ENCODE measurements around the gene TMEM239.

The TMEM239 gene

DNA sequence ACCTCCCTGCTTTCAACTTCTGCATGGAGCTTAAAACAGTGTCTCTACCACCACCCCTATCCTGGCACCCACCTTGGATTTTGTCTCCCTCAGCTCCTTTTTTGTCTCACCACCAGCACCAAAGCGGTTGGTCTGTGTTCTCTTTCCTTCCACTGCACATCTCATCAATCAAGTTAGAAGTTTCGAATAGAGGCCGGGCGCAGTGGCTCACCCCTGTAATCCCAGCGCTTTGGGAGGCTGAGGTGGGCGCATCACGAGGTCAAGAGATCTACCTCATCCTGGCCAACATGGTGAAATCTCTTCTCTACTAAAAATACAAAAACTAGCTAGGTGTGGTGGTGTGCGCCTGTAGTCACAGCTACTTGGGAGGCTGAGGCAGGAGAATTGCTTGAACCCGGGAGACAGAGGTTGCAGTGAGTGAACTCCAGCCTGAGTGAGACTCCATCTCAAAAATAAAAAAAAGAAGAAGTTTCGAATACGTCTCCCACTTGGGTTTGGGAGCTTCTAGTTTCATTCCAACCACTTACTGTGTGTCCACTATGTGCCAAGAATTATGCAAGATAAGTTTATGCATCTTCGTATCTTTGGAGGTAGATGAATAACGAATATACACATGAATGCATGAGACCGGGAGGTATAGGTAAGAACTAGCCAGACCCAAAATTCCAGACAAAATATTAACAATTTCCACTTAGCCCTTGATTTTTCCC lies 18.4 kb downstream of the TMEM239 start:
- no peak for DNase-seq (ENCODE audit: extremely low spot score)
- ChIA-PET POLR2A (no interaction called here), CTCF (interaction anchor here (0.6 to 1.6 kb wide), 2 partner anchors 18 to 482 kb away, joined by 3 read pairs; partner anchors contain the start of gene TMEM239)
- TF ChIP-seq, protein P1, sequence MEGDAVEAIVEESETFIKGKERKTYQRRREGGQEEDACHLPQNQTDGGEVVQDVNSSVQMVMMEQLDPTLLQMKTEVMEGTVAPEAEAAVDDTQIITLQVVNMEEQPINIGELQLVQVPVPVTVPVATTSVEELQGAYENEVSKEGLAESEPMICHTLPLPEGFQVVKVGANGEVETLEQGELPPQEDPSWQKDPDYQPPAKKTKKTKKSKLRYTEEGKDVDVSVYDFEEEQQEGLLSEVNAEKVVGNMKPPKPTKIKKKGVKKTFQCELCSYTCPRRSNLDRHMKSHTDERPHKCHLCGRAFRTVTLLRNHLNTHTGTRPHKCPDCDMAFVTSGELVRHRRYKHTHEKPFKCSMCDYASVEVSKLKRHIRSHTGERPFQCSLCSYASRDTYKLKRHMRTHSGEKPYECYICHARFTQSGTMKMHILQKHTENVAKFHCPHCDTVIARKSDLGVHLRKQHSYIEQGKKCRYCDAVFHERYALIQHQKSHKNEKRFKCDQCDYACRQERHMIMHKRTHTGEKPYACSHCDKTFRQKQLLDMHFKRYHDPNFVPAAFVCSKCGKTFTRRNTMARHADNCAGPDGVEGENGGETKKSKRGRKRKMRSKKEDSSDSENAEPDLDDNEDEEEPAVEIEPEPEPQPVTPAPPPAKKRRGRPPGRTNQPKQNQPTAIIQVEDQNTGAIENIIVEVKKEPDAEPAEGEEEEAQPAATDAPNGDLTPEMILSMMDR (IDR thresholded peaks at IDR 0.05; ENCODE audit: control extremely low read depth, extremely low read depth, low read depth, missing control alignments), result no peak

DNA sequence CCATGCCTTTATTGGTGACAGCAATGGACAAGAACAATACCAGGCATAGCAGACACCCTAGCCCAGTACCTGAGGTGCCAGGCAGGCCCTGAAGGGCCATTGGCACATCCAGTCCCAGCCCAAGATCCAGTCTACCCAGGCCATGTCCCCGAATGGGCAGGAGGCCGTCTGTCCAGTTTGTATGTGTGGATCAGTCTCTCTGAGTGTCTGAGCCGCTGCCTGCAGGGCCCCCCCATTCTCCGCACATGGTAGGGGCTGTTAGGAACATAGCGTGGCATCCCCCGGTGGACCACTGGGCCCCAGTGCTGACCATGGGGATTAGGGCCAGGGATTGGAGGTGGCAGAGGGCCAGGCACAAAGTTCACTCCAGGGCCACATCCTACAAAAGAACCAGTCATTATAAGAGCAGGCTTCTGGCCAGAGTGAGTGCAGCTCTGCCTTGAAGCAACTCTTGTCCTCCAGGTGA lies 19.2 kb downstream of the TMEM239 start:
- POLR2A ChIA-PET, result no interaction called here
- TF ChIP-seq, protein P1 (IDR thresholded peaks at IDR 0.05; ENCODE audit: control extremely low read depth, extremely low read depth, low read depth, missing control alignments), result no peak
- CTCF ChIA-PET, result no interaction called here
- DNase-seq (ENCODE audit: extremely low spot score), result no peak

DNA sequence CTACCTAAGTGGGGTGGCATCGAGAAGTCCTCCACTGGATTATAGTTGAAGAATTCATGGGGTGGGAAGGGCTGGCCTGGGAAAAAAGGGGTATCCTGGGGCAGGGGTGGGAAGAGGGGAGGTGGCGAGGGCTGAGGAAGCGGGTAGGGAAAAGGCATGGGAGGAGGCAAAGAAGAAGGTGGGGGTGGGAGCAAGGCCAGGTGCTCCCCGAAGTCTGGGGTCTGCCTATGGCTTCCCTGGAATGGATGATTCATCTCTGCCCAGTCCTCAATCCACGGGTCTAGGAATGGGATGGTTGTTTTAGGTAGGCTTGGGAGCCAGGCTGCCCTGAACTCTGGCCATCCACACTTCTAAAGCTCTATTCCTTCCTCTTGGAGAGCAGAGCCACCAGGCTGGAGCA lies 19.9 kb downstream of the TMEM239 start:
- POLR2A ChIA-PET, result no interaction called here
- DNase-seq (ENCODE audit: extremely low spot score), result no peak
- CTCF ChIA-PET, result interaction anchor here (1.0 kb wide), 1 partner anchor 16 kb away, joined by 4 read pairs; no protein-coding TSS in a partner anchor
- TF ChIP-seq, protein P1 (IDR thresholded peaks at IDR 0.05; ENCODE audit: control extremely low read depth, extremely low read depth, low read depth, missing control alignments), result no peak

DNA sequence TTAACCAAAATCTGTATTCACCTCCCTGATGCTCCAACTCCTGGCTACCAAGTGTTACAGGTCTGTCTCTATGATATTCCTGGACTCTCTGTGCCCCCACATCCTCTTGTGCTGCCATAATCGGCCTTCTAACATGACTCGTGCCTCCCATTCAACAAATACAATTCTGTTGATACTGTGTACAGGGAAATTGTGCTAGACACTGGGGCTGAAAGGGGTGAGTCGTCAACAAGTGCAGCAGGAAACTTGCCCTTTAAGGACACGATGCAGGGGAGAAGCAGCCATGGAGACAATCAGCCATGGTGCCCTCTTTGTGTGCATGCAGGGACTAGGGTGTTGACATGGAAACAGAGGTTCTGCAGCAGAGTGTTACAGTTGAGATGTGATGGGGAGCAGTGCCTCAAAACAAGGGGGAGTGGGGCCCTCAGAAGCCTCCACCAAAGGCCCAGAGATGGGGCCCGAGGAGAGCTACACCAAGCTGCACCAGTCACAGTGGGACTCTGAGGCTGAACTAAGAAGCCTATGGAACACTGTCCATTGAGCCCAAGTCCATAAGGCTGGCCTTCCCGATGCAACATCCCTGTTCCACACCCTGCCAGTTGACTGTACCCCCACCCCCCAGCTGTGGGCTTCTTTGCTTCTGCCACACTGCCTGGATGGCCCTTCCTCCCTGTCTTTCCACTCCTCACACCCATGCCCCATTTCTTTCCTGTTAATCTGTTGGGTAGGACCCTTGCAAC lies 21.2 kb downstream of the TMEM239 start:
- POLR2A ChIA-PET, result no interaction called here
- TF ChIP-seq, protein P1 (IDR thresholded peaks at IDR 0.05; ENCODE audit: control extremely low read depth, extremely low read depth, low read depth, missing control alignments), result no peak
- no peak for DNase-seq (ENCODE audit: extremely low spot score)
- CTCF ChIA-PET, result interaction anchor here (1.0 kb wide), 1 partner anchor 15 kb away, joined by 3 read pairs; no protein-coding TSS in a partner anchor

DNA sequence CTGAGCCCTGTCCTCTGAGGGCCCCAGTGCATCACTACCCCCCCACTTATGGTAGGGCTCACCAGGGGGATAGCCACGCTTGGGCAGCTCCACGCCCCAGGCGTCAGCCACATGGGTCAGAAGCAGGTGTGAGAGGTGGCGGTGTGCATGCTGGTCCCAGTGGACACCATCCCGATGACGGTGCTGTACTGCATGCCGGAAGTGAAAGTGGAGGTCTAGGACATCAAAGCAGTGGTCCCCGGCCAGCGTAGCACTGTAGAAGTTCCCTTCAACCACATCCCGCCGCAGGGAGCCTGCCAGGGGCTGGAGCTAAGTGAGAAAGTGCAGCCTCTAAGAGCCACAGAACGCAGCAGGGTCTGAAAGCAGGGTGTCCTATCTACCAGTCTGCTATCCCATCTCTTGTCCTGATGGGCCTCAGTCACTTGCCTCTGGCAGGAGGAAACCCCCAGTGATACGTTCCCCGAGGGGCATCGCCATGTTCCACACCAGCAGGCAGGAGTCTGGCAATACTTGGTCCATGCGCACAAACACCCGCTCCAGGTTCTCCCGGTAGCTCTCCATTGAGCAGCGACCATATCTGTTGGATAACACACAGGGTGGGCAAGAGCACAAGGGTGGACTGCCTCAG lies 22.1 kb downstream of the TMEM239 start:
- TF ChIP-seq, protein P1 (IDR thresholded peaks at IDR 0.05; ENCODE audit: control extremely low read depth, extremely low read depth, low read depth, missing control alignments), result no peak
- ChIA-PET CTCF (interaction anchor here (1.0 to 1.7 kb wide), 4 partner anchors 11 to 85 kb away, joined by 3 to 5 read pairs (median 5); no protein-coding TSS in a partner anchor), POLR2A (interaction anchor here (0.6 kb wide), 1 partner anchor 263 kb away, joined by 6 read pairs; no protein-coding TSS in a partner anchor)
- peak; percentile 18 for DNase-seq (ENCODE audit: extremely low spot score)

All from GM10248 (cell line).